IMR-90 (cell line): Measurements from ENCODE around the gene EIF4E3. TPM values are rescaled to one million over a fixed set of nuclear protein-coding genes. Genes with fewer than 3 reads are reported as not detected.

Experiments
- ATAC-seq: fragments of 200-7000 bp; cut with Tn5 transposase; 2 replicates; pipeline ENCODE4 v1.9.1; 2020; ENCODE audit warnings: low read depth, mild to moderate bottlenecking, moderate library complexity
- BruUV-seq: library from RNA; stranded (reverse); fragments of 400-500 nt; replicated peaks from 2 replicates; lab custom pipeline; 2021; lab: Mats Ljungman, UMichigan
- CTCF ChIA-PET: fragments of 300-600 bp; formaldehyde crosslinking; extraction: SDS; loops from one replicate; lab custom pipeline; 2021; ENCODE audit warnings: antibody characterized with exemption; lab: Yijun Ruan, JAX
- POLR2A ChIA-PET: fragments of 300-600 bp; sonication (Branson Sonifier 250); formaldehyde crosslinking; loops from one replicate; lab custom pipeline; 2022; ENCODE audit warnings: antibody characterized with exemption; ENCODE audit not compliant: unreplicated experiment; lab: Charles Lee
- DNase-seq: peaks from one replicate; pipeline ENCODE4 v3.0.0; 2013
- H2AFZ ChIP-seq: replicated peaks from 2 replicates; pipeline ENCODE3; 2013; ENCODE audit warnings: low read length, mild to moderate bottlenecking; ENCODE audit not compliant: poor library complexity
- H2AK5ac ChIP-seq: 2 replicates; pipeline ENCODE4 v1.6.1; 2013; ENCODE audit warnings: low read depth, low read length, inconsistent platforms
- H2AK9ac ChIP-seq: replicated peaks from 2 replicates; pipeline ENCODE3; 2013; ENCODE audit warnings: mild to moderate bottlenecking, low read depth, low read length, moderate library complexity; ENCODE audit not compliant: poor library complexity
- H2BK120ac ChIP-seq: 2 replicates; pipeline ENCODE4 v1.6.1; 2013; ENCODE audit warnings: low read depth, low read length, inconsistent platforms
- H2BK15ac ChIP-seq: 3 replicates; pipeline ENCODE4 v1.6.1; 2013; ENCODE audit warnings: low read depth, low read length, inconsistent platforms
- H2BK20ac ChIP-seq: 2 replicates; pipeline ENCODE4 v1.6.1; 2013; ENCODE audit warnings: low read depth, mild to moderate bottlenecking, inconsistent platforms, low read length, moderate library complexity
- H2BK5ac ChIP-seq: 2 replicates; pipeline ENCODE4 v1.6.1; 2013; ENCODE audit warnings: mild to moderate bottlenecking, low read depth, low read length, inconsistent platforms; ENCODE audit not compliant: poor library complexity, severe bottlenecking
- H3K14ac ChIP-seq: replicated peaks from 2 replicates; pipeline ENCODE4 v1.6.1; 2013; ENCODE audit warnings: low read depth, low read length, inconsistent platforms
- H3K18ac ChIP-seq: 2 replicates; pipeline ENCODE4 v1.6.1; 2013; ENCODE audit warnings: low read depth, low read length, control low read depth
- H3K23ac ChIP-seq: 2 replicates; pipeline ENCODE4 v1.6.1; 2013; ENCODE audit warnings: low read depth, low read length, inconsistent platforms
- H3K27ac ChIP-seq: 2 replicates; pipeline ENCODE4 v1.5.1; 2013; ENCODE audit warnings: mild to moderate bottlenecking, control low read depth, low read length; ENCODE audit not compliant: insufficient read depth
- H3K27me3 ChIP-seq: 2 replicates; pipeline ENCODE4 v1.6.1; 2013; ENCODE audit warnings: low read length; ENCODE audit not compliant: control insufficient read depth, insufficient read depth
- H3K36me3 ChIP-seq: 2 replicates; pipeline ENCODE4 v1.6.1; 2013; ENCODE audit warnings: low read length, mixed read lengths; ENCODE audit not compliant: control insufficient read depth, insufficient read depth
- H3K4ac ChIP-seq: 2 replicates; pipeline ENCODE4 v1.6.1; 2013; ENCODE audit warnings: low read depth, low read length, inconsistent platforms
- H3K4me1 ChIP-seq: 2 replicates; pipeline ENCODE4 v1.6.1; 2013; ENCODE audit warnings: low read length, mixed read lengths; ENCODE audit not compliant: control insufficient read depth, insufficient read depth
- H3K4me2 ChIP-seq: 2 replicates; pipeline ENCODE4 v1.6.1; 2013; ENCODE audit warnings: low read depth, mild to moderate bottlenecking, control low read depth, low read length, moderate library complexity
- H3K4me3 ChIP-seq: 2 replicates; pipeline ENCODE4 v1.5.1; 2013; ENCODE audit warnings: low read depth, mild to moderate bottlenecking, control low read depth, low read length, moderate library complexity; ENCODE audit not compliant: insufficient read depth
- H3K56ac ChIP-seq: 2 replicates; pipeline ENCODE4 v1.6.1; 2013; ENCODE audit warnings: low read length, inconsistent platforms; ENCODE audit not compliant: insufficient read depth; ENCODE audit errors: extremely low read depth
- H3K79me1 ChIP-seq, 2 experiments: 2 replicates each; pipeline ENCODE4 v1.6.1; 2013; ENCODE audit warnings: low read length in 2 of 2, inconsistent platforms in 1 of 2, low read depth in 1 of 2
- H3K9ac ChIP-seq: 2 replicates; pipeline ENCODE4 v1.6.1; 2013; ENCODE audit warnings: low read depth, low read length, control low read depth
- H3K9me1 ChIP-seq: 2 replicates; pipeline ENCODE4 v1.6.1; 2013; ENCODE audit warnings: low read length, inconsistent platforms; ENCODE audit not compliant: insufficient read depth
- H3K9me3 ChIP-seq: 2 replicates; pipeline ENCODE4 v1.6.1; 2013; ENCODE audit warnings: low read length; ENCODE audit not compliant: control insufficient read depth, insufficient read depth
- H4K20me1 ChIP-seq: 2 replicates; pipeline ENCODE4 v1.6.1; 2013; ENCODE audit warnings: low read length, inconsistent platforms; ENCODE audit not compliant: insufficient read depth
- H4K5ac ChIP-seq: 2 replicates; pipeline ENCODE4 v1.6.1; 2013; ENCODE audit warnings: mild to moderate bottlenecking, low read depth, low read length, control low read depth
- H4K8ac ChIP-seq, 2 experiments: 2 replicates each; pipeline ENCODE4 v1.6.1; 2013; ENCODE audit warnings: low read depth in 2 of 2, low read length in 2 of 2, control low read depth in 1 of 2, inconsistent platforms in 1 of 2
- H4K91ac ChIP-seq: 2 replicates; pipeline ENCODE4 v1.6.1; 2013; ENCODE audit warnings: low read depth, low read length, inconsistent platforms; ENCODE audit not compliant: insufficient read depth
- BHLHE40 ChIP-seq: fragments of 150-350 bp; IDR thresholded peaks from 2 replicates; pipeline ENCODE4 v1.6.1; 2016; ENCODE audit warnings: mild to moderate bottlenecking, low read depth, low read length
- CEBPB ChIP-seq: IDR thresholded peaks from 2 replicates; pipeline ENCODE4 v1.6.1; 2012; ENCODE audit warnings: low read depth, low read length, improper control_type of control experiment
- CTCF ChIP-seq: conservative IDR thresholded peaks from 2 replicates; pipeline ENCODE4 v1.5.1; 2012; ENCODE audit warnings: mild to moderate bottlenecking, low read depth, low read length, improper control_type of control experiment
- FOS ChIP-seq: fragments of 150-350 bp; IDR thresholded peaks from 2 replicates; pipeline ENCODE4 v1.6.1; 2016; ENCODE audit warnings: low read depth, low read length
- MAFK ChIP-seq: IDR thresholded peaks from 2 replicates; pipeline ENCODE4 v1.6.1; 2012; ENCODE audit warnings: low read depth, low read length, improper control_type of control experiment
- MAZ ChIP-seq: IDR thresholded peaks from 2 replicates; pipeline ENCODE4 v1.6.1; 2012; ENCODE audit warnings: low read depth, mild to moderate bottlenecking, low read length, improper control_type of control experiment, moderate library complexity, borderline replicate concordance
- NFE2L2 ChIP-seq: fragments of 150-350 bp; IDR thresholded peaks from 2 replicates; pipeline ENCODE4 v1.6.1; 2016; ENCODE audit warnings: low read depth, mild to moderate bottlenecking, low read length
- POLR2A ChIP-seq: IDR thresholded peaks from 2 replicates; pipeline ENCODE4 v1.6.1; 2012; ENCODE audit warnings: mild to moderate bottlenecking, low read depth, low read length
- RAD21 ChIP-seq: IDR thresholded peaks from 2 replicates; pipeline ENCODE4 v1.6.1; 2012; ENCODE audit warnings: low read length, improper control_type of control experiment
- RCOR1 ChIP-seq: IDR thresholded peaks from 2 replicates; pipeline ENCODE4 v1.6.1; 2012; ENCODE audit warnings: mild to moderate bottlenecking, low read length, improper control_type of control experiment; ENCODE audit not compliant: insufficient replicate concordance
- RFX5 ChIP-seq: IDR thresholded peaks from 2 replicates; pipeline ENCODE4 v1.8.0; 2012; ENCODE audit warnings: low read depth, mild to moderate bottlenecking, low read length, moderate library complexity
- WGBS, 2 experiments: methylation state at CpG; one replicate each; pipeline versions ENCODE4 v1.1.5 to v1.1.7; 2013; ENCODE audit warnings: missing lambda C conversion rate in 2 of 2; ENCODE audit not compliant: insufficient read length in 1 of 2; ENCODE audit errors: extremely low coverage in 2 of 2; 5-methylcytosine and 5-hydroxymethylcytosine counted together
- dilution Hi-C: fragments of 300-500 bp; cut with HindIII; formaldehyde crosslinking; loops from one replicate; pipeline ENCODE4 v1.14.3; 2018; ENCODE audit warnings: low sequenced_read_pairs; ENCODE audit not compliant: unreplicated experiment
- in situ Hi-C: fragments of 300-500 bp; cut with MboI; formaldehyde crosslinking; loops from 3 replicates; pipeline ENCODE4 v1.14.3; 2019; ENCODE audit warnings: low sequenced_read_pairs, inconsistent platforms, mixed read lengths
- intact Hi-C: fragments of 100-400 bp; cut with micrococcal nuclease; formaldehyde crosslinking; loops from 2 replicates; pipeline ENCODE4 v1.10.0; 2022
- polyA plus RNA-seq, 3 experiments: library from polyadenylated mRNA; depleted of rRNA; stranded (reverse); fragments of >200 nt; gene quantifications; 2 replicates each; pipeline ENCODE4 v1.2.3, GENCODE V29; 2012; ENCODE audit warnings: low replicate concordance in 1 of 3
- total RNA-seq: library from RNA; depleted of rRNA; stranded (reverse); fragments of >200 nt; gene quantifications from 2 replicates; pipeline ENCODE4 v1.2.3, GENCODE V29; 2012

Gene EIF4E3
- total and polyA plus RNA-seq, 2 of the 4 experiments (the other 2 are of a cell fraction) = 0.72 to 1.1 TPM

- no peak overlapping the region for H3K4me2 ChIP-seq
- in situ Hi-C loops = no loop called here
- H4K20me1 ChIP-seq = no peaks in the 10 kb centered on the region; the same call in 1 of the 2 replicates
- H3K23ac ChIP-seq = no peak overlapping the region
- H2AFZ ChIP-seq = no peak overlapping the region
- H2BK15ac ChIP-seq = no peak overlapping the region
- no peak overlapping the region for H4K5ac ChIP-seq
- ATAC-seq (no peak), DNase-seq (no peak)
- no peaks in the 10 kb centered on the region for H3K36me3 ChIP-seq
- no peaks in the 10 kb centered on the region for H3K79me1 ChIP-seq
- no peak overlapping the region for H3K14ac ChIP-seq
- dilution Hi-C loops = no loop called here
- no peak overlapping the region for H2BK20ac ChIP-seq
- CTCF ChIA-PET = no interaction called here
- POLR2A ChIA-PET = no interaction called here
- H3K9me3 ChIP-seq = no peaks in the 10 kb centered on the region
- H2BK5ac ChIP-seq = no peak overlapping the region
- H3K27me3 ChIP-seq = peaks cover 23% of the 10 kb centered on the region
- H2AK5ac ChIP-seq = no peak overlapping the region
- intact Hi-C loops = loop anchor here (5.0 to 10.0 kb wide), 5 partner anchors 159 to 1374 kb away; no protein-coding TSS in a partner anchor
- BruUV-seq = no TSS peak
- H3K4me3 ChIP-seq = no peak overlapping the region
- H3K4me1 ChIP-seq = no peaks in the 10 kb centered on the region; the same call in 1 of the 2 replicates
- no peak overlapping the region for H3K4ac ChIP-seq
- no peak overlapping the region for H3K9ac ChIP-seq
- no peak overlapping the region for H3K56ac ChIP-seq
- H2AK9ac ChIP-seq = no peak overlapping the region
- TF ChIP-seq RCOR1 (no peak), MAZ (no peak), CEBPB (no peak), MAFK (no peak), POLR2A (no peak), RAD21 (no peak), RFX5 (no peak), CTCF (no peak), FOS (no peak), NFE2L2 (no peak), BHLHE40 (no peak)
- H4K91ac ChIP-seq = no peak overlapping the region
- H4K8ac ChIP-seq = no peak overlapping the region
- H3K18ac ChIP-seq = no peak overlapping the region
- H3K27ac ChIP-seq = no peak overlapping the region
- H3K9me1 ChIP-seq = no peaks in the 10 kb centered on the region
- no peak overlapping the region for H2BK120ac ChIP-seq
- WGBS, 2 experiments = no CpG with 5 or more reads among the region's 2 CpGs
Observed at GRCh38 chr3:71713041-71713440, 12.2 kb downstream of the EIF4E3 start.
